ENCODE data around the gene ENTPD6.

The ENTPD6 gene

DNA sequence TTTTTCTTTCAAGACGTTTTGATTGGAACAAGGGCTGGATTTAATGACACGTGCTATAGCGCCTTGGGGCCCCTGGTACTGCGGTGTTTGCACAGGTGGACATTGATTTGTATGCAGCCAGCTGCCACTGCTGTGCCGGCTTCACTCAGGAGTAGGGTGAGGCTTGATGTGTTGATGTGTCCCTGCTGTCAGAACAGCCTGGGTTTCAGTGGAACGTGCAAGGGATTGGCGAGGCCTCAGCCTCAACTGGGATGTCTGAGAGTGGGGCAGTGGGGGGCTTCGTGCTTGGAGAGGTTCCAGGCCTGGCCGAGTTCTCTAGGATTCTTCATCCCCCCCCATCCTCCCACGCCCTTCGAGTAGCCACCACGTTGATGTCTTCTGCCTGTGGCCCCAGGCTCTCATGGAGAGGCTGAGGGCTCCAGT lies 75.3 kb downstream of the ENTPD6 start:
- H3K36me3 Mint-ChIP-seq (ENCODE audit: low read depth) = peaks cover 46% of the 10 kb centered on the region
- no peaks in the 10 kb centered on the region for H3K4me1 Mint-ChIP-seq
- no peaks in the 10 kb centered on the region for H3K9me3 Mint-ChIP-seq
- H3K27me3 Mint-ChIP-seq (ENCODE audit: low read depth) = no peaks in the 10 kb centered on the region
- TF ChIP-seq, protein P1, sequence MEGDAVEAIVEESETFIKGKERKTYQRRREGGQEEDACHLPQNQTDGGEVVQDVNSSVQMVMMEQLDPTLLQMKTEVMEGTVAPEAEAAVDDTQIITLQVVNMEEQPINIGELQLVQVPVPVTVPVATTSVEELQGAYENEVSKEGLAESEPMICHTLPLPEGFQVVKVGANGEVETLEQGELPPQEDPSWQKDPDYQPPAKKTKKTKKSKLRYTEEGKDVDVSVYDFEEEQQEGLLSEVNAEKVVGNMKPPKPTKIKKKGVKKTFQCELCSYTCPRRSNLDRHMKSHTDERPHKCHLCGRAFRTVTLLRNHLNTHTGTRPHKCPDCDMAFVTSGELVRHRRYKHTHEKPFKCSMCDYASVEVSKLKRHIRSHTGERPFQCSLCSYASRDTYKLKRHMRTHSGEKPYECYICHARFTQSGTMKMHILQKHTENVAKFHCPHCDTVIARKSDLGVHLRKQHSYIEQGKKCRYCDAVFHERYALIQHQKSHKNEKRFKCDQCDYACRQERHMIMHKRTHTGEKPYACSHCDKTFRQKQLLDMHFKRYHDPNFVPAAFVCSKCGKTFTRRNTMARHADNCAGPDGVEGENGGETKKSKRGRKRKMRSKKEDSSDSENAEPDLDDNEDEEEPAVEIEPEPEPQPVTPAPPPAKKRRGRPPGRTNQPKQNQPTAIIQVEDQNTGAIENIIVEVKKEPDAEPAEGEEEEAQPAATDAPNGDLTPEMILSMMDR (IDR thresholded peaks at IDR 0.05; ENCODE audit: unreplicated experiment in 3 of 3) = no peak
- H3K4me3 Mint-ChIP-seq = no peak overlapping the region
- no peak overlapping the region for H3K27ac Mint-ChIP-seq

DNA sequence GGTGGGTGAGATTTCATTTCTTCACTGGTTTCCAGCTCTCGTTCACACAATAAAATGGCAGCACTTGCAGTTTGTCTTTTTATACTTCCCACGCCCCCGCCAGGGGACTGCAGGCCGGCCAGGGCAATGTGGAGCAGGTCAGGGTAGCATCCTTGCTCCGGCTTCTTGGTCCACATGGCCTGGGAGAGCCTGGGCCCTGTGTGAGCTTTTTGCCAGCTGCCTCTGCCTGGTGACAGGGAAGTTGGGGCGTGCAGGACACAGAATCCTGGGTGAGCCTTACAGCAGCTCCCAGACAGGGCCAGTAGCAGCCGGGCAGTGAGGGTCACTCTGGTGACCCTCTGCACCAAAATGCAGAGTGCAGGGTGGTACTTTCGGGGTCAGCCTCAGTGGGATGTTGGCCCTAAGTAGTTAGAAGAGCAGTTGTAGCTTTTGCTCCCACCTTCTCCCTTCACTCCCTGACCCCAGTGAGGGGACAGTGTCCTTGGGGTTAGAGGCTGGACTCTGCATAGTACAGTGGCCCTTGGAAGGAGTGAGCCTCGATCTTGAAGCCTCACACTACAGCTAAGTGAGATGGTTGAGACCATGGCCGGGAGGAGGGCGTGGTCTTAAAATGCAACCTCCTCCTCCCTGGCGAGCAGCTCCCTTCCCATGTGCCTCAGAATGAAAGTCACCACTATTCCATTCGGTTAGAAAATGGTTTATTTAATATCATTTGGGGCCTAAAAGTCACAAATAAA lies 76.1 kb downstream of the ENTPD6 start:
- H3K9me3 Mint-ChIP-seq = no peaks in the 10 kb centered on the region

DNA sequence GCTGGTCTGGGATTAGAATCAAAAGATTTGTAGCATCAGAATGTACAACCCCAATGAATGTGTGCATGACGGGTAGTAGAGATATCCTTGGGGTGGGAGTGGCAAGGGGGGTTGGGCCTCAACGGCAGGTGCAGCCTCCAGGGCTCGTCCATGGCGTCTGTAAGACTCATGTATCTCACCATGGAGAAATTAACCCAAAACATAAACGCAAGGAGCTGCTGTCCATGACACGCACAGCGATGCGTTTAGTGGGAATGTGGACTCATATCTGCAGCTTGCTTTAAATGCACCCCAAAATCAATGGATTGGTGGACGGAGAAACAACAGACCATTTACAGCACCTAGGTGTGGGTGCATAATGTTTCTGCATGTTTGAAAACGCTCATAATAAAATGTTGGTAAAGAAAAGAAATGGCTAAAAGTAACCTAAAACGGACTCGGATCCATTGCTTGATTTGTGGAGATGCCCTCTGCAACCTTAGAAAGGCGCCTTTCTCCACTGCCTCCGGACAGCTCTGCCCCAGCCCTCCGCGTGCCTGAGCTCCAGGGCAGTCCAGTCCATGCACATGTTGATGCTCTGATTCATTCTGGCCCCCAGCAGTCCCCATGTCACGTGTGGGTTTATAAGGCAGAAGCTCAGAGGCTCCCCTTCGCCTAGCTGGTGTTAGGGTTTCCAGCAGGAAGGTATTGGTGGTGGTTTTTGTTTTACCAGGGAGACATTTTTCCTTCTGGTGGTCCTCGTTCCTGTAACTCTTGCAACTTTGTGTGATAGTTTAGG lies 76.9 kb downstream of the ENTPD6 start:
- H3K4me1 Mint-ChIP-seq = no peaks in the 10 kb centered on the region
- H3K9me3 Mint-ChIP-seq = no peaks in the 10 kb centered on the region
- TF ChIP-seq, protein P1 (IDR thresholded peaks at IDR 0.05; ENCODE audit: unreplicated experiment in 3 of 3) = no peak
- peaks cover 32% of the 10 kb centered on the region for H3K36me3 Mint-ChIP-seq (ENCODE audit: low read depth)
- H3K27me3 Mint-ChIP-seq (ENCODE audit: low read depth) = no peaks in the 10 kb centered on the region
- H3K27ac Mint-ChIP-seq = no peak overlapping the region
- H3K4me3 Mint-ChIP-seq = no peak overlapping the region

More for the DNA sequence above, 76.1 kb downstream of the ENTPD6 start:
- TF ChIP-seq, protein P1 (IDR thresholded peaks at IDR 0.05; ENCODE audit: unreplicated experiment in 3 of 3) = no peak
- H3K27me3 Mint-ChIP-seq (ENCODE audit: low read depth) = no peaks in the 10 kb centered on the region
- H3K27ac Mint-ChIP-seq = no peak overlapping the region
- no peaks in the 10 kb centered on the region for H3K4me1 Mint-ChIP-seq
- H3K4me3 Mint-ChIP-seq = no peak overlapping the region
- H3K36me3 Mint-ChIP-seq (ENCODE audit: low read depth) = peaks cover 38% of the 10 kb centered on the region

DNA sequence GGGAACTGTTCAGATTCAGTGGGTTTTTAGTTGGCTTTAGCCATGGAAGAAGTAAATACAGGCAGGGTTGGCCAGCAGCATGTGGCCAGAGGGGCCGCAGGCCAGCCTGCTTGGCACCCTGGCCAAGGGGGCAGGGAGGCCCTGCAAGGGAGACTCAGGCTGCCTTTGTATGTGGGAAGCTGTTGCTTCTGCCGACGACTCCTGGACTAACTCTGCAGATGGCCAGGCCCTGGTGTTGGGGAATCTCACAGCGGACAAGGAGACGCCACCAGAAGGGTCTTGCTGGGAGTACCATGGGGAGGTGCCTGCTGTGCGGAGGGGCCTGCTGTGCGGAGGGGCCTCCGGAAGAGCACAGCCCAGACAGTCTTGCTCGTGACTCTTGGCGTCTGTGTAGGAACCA lies 77.5 kb downstream of the ENTPD6 start:
- Mint-ChIP-seq H3K4me3 (no peak overlapping the region), H3K36me3 (ENCODE audit: low read depth) (peaks cover 37% of the 10 kb centered on the region), H3K27ac (no peak overlapping the region), H3K27me3 (ENCODE audit: low read depth) (no peaks in the 10 kb centered on the region), H3K4me1 (no peaks in the 10 kb centered on the region), H3K9me3 (no peaks in the 10 kb centered on the region)
- TF ChIP-seq, protein P1 (IDR thresholded peaks at IDR 0.05; ENCODE audit: unreplicated experiment in 3 of 3) = no peak

DNA sequence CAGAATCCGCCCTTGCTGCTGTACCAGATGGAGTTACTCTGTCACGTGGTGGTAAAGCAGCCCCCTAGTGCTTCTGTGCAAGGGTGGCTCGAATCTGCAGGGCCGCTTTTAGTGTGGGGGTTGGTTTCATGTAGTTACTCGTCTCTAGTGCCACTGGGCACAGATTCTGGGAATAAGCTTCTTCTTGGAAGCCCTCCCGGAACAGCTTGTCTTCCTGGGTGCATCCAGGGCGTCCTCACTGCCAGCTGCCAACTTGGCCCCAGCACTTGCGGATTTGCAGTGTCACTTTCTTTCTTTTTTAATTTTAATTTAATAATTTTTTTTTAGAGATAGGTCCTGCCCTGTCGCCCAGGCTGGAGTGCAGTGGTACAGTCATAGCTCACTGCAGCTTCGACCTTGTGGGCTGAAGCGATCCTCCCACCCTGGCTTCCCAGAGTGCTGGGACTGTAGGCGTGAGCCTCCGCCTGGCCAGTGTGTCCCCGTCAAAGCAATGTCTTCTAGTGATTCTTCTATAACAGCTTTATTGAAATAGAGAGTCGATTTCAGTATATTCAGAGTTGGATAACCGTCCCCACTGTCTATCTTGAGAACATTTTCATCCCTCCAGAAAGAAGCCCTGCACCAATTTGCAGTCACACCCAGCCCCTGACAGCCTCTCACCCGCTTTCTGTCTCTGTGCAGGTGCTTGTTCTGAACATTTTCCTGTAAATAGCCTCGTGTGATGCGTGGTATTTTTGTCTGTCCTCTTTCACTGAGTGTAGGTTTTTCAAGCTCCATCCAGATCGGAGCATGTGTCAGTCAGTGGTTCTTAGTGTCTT lies 78.2 kb downstream of the ENTPD6 start:
- peaks cover 33% of the 10 kb centered on the region for H3K36me3 Mint-ChIP-seq (ENCODE audit: low read depth)
- TF ChIP-seq, protein P1 (IDR thresholded peaks at IDR 0.05; ENCODE audit: unreplicated experiment in 3 of 3) = no peak
- H3K9me3 Mint-ChIP-seq = no peaks in the 10 kb centered on the region
- no peak overlapping the region for H3K4me3 Mint-ChIP-seq
- H3K4me1 Mint-ChIP-seq = no peaks in the 10 kb centered on the region
- no peak overlapping the region for H3K27ac Mint-ChIP-seq
- H3K27me3 Mint-ChIP-seq (ENCODE audit: low read depth) = no peaks in the 10 kb centered on the region

Data from nephron (organoid).